Activated CD8-positive, alpha-beta memory T cell treated with anti-CD3 and anti-CD28 coated beads for 36 hours (primary cell): ENCODE results near the gene MFF. TPM values are rescaled to one million over a fixed set of nuclear protein-coding genes. Genes with fewer than 3 reads are reported as not detected.

Source experiments
- CTCF ChIA-PET: fragments of 350-600 bp; sonication (Branson Sonifier 250); formaldehyde crosslinking; loops from one replicate; lab custom pipeline; 2021; ENCODE audit warnings: antibody characterized with exemption; lab: Charles Lee
- POLR2A ChIA-PET: fragments of 350-600 bp; sonication (Branson Sonifier 250); formaldehyde crosslinking; loops from one replicate; lab custom pipeline; 2021; ENCODE audit warnings: antibody characterized with exemption; lab: Charles Lee
- total RNA-seq, 2 experiments: library from RNA; stranded (reverse); gene quantifications; one replicate each; pipeline ENCODE4 v1.2.3, GENCODE V29; 2021

MFF gene, protein sequence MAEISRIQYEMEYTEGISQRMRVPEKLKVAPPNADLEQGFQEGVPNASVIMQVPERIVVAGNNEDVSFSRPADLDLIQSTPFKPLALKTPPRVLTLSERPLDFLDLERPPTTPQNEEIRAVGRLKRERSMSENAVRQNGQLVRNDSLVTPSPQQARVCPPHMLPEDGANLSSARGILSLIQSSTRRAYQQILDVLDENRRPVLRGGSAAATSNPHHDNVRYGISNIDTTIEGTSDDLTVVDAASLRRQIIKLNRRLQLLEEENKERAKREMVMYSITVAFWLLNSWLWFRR
- 10 to 100 TPM; 68.8 to 69.5 TPM for total RNA-seq

GRCh38 chr2:227324995-227325838, at the start of gene MFF:
Gene MFF (plus strand): TSS chr2:227325251. CDS start chr2:227330666, 5,415 bp downstream.
- POLR2A ChIA-PET: no interaction called here
- CTCF ChIA-PET: interaction anchor here (0.6 to 1.6 kb wide), 3 partner anchors 50 to 448 kb away, joined by 3 to 4 read pairs (median 4); no protein-coding TSS in a partner anchor

DNA sequence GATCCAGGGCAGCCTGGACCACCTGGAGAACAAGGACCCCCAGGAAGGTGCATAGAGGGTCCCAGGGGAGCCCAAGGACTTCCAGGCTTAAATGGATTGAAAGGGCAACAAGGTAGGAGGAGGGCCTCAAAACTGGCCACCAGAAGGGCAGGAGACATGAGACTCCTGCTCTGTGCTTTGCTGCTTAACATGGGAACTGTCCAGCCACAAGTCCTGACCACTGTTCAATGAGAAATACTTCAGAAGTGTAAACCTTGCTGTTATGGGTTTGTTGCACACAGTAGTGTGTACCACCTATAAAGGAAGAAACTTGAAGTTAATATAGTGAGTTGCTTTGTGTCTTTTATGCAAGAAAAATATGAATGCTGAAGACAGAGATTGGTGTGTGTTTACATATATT, 44.2 kb upstream of the MFF start:
- ChIA-PET CTCF (no interaction called here), POLR2A (no interaction called here)

- CTCF ChIA-PET: no interaction called here
Measured at GRCh38 chr2:227285741-227286236, 39.3 kb upstream of the MFF start.

DNA sequence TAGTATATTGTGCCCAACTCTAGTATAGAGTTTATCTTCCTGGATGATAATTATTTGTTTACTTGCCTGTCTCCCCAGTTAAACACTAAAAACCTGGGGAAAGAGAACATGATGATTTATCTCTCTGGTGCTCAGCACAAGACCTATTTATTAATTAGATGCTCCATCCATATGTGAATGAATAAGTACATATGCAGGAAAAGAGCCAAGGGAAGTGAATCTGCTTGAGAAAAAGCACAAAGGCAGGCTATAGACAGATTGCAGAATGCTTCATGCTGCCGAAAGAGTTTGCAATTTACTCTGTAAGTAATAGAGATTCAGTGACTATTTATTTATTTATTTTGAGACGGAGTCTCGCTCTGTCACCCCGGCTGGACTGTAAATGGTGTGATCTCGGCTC, 37.3 kb upstream of the MFF start:
- ChIA-PET CTCF (no interaction called here), POLR2A (interaction anchor here (0.6 kb wide), 1 partner anchor 195 kb away, joined by 3 read pairs; no protein-coding TSS in a partner anchor)

More at GRCh38 chr2:227285741-227286236, 39.3 kb upstream of the MFF start:
- POLR2A ChIA-PET: no interaction called here

DNA sequence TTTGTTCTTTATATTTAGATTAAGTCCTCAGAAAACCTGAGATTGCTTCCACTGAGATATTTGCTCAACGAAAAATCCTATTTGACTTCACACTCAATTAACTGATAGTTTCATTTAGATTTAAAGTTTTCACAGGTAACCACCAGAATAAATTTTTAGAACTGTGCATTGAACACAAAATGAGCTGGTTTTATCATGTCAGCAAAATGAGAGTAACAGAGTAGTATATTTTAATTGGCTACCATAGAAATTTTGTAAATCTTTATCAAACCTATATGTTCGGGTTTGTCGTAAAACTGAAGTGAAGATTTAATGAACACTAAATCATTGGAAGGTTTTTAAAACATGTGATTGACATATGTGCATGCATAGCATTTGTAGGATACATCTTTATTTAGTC, 32.7 kb upstream of the MFF start:
- ChIA-PET POLR2A (no interaction called here), CTCF (no interaction called here)

DNA sequence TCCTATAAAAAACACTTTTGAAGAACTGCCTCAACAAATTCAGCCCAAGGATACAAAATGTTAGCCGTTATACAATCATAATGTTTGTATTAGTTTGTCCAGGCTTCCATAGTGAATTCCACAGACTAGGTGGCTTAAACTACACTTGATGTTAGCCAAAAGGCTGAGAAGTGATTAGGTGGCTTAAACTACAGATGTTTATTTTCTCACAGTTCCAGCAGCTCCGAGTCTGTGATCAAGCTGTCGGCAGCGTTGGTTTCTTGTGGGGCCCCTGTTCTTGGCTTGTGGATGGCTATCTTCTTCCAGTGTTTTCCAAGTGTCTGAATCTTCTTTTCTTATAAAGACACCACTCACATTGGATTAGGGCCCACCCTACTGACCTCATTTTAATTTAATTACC, 31.5 kb upstream of the MFF start:
- ChIA-PET CTCF (no interaction called here), POLR2A (no interaction called here)

GRCh38 chr2:227295806-227296205, 29.2 kb upstream of the MFF start:
- POLR2A ChIA-PET: no interaction called here
- CTCF ChIA-PET: no interaction called here

DNA sequence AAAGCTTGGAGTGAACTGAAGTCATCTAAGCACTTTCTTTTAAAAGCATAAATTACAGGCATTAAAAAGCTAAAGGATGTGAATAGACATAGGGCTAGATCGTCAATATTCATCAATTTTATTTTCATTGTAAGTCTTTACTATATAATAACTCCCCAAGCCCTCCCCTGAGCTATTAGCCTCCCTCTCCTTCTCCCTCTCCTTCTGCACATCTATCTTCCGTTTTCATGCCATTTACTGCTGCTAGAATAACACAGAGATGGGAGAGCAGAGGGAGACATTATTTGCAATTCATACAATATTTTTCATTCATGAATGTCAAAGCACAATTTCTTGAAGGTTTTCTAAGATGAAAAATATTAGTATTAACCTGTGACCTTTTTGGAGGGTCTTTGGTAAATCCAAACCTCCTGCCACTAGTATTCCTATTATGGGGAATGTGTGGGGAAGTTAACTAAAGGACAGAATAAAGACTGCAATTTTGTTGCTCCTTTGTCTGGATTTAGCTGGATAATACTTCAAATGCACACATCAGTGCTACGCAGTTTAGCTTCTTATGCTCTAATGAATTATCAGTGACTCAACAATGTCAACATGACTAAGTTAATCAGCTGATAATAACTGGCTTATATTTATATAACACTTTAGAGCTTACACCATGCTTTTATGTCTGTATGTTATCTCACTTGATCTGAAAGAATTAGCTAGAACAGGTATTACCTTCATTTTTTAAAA, 28.2 kb upstream of the MFF start:
- ChIA-PET POLR2A (no interaction called here), CTCF (interaction anchor here (0.6 kb wide), 1 partner anchor 77 kb away, joined by 3 read pairs; no protein-coding TSS in a partner anchor)

DNA sequence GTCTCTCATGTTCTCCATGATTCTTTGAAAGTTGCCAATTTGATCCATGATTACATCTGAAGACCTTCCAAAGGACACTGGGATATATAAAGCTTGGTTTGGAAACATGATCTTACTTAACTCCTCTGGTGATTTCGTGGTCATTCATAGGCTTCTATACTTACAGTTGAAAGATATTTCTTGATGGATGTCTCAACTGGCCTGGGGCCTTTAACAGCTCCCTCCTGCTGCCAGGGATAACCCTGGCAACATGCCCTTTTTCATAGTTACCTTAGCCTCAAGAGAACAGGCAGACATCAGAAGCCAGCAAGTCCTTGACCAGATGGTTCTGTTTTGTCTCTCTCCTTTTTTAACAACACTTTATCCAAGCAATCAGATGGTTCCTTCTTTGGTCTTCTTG, 23.5 kb upstream of the MFF start:
- CTCF ChIA-PET: no interaction called here
- POLR2A ChIA-PET: no interaction called here

DNA sequence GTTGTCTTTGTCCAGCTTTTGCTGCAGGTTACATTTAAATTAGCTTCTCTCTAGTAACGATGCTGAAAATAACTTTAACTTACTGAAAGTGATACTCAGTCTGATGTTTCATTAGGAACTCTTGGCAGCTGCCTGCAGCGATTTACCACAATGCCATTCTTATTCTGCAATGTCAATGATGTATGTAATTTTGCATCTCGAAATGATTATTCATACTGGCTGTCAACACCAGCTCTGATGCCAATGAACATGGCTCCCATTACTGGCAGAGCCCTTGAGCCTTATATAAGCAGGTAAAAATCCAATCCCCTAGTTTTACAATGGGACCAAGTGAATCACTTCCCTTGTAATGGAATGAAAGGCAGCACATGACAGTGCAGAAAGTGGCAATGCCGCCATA, 16.3 kb upstream of the MFF start:
- CTCF ChIA-PET: no interaction called here

DNA sequence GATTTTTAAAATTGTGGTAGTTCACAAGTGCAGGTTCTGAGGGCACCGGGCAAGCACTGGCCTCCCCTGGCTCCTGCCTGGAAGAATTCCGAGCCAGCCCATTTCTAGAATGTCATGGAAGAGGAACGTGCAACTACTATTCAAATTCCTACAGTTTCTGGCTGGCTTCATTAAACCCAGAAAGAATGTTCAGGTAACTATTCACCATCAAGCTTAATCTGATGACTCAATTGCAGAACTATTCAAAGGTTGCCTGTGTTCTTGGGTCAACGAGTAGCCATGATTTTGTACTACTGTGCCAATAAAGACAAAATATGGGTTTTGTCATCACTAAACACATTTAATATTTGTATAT, 14.3 kb upstream of the MFF start:
- CTCF ChIA-PET: no interaction called here
- POLR2A ChIA-PET: no interaction called here

More for the DNA sequence above, 16.3 kb upstream of the MFF start:
- POLR2A ChIA-PET: no interaction called here

GRCh38 chr2:227311861-227312506, 13.1 kb upstream of the MFF start:
- POLR2A ChIA-PET: no interaction called here
- CTCF ChIA-PET: no interaction called here

DNA sequence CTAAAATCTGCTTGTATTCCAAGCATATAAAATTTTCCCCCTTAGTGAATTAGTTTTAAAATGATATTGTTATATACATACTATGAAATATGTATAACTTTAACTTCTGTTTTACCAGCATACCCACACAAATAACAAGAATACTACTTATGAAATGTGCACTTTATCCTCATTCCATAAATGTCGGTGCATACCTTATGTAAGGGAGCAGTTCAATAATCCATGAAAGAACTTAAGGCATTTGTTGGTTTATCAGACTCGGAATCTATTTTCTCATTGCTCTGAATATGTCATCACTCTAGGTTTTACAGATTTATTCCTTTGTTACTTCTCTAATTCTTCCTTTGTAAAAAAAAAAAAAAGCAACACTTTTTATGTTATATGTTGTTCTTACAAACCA, 12.5 kb upstream of the MFF start:
- CTCF ChIA-PET: no interaction called here
- POLR2A ChIA-PET: no interaction called here

GRCh38 chr2:227313310-227313709, 11.7 kb upstream of the MFF start:
- CTCF ChIA-PET: no interaction called here
- POLR2A ChIA-PET: no interaction called here

DNA sequence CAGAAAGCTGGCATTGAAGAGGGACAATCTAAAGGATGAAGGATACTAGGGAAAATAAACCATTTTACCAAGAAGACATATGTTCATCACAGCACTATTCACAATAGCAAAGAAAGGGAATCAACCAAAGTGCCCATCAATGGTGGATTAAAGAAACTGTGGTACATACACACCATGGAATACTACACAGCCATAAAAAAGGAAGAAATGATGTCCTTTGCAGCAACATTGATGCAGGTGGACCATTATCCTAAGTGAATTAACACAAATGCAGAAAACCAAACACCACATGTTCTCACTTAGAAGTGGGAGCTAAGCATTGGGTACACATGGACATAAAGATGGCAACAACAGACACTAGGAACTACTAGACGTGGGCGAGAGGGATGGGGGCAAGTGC, 7.2 kb upstream of the MFF start:
- CTCF ChIA-PET: no interaction called here
- POLR2A ChIA-PET: no interaction called here

GRCh38 chr2:227320305-227321094, 4.6 kb upstream of the MFF start:
- POLR2A ChIA-PET: no interaction called here
- CTCF ChIA-PET: no interaction called here

DNA sequence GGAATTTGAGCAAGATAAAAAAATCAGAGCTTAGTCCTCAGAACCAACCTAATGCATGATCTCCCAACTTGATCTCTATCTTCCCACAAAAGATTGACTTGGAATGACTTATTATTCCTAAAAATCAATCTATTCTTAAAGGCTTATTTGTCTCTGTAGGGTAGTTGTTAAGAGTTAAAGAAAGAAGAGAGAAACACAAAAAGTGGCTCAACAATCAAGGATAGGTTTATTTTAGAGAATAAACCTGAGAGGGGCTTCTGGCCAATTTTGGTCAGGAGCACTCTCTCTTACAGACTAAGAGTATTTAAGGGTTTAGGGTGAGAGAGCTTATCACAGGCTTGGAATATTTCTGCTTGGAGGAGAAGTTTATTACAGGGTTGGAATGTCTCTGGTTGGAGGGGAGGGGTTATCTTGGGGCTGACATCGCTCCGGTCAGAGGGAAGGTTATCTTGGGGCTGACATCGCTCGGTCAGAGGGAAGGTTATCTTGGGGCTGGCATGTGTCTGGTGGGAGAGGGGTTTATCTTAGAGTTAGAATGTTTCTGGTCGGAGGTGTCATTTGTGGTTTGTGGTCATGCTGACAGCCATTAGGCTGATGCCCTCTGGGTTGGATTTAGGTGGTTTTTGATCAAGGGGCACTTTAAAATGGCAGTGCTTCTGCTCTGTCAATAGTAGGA, 2.4 kb upstream of the MFF start:
- ChIA-PET CTCF (no interaction called here), POLR2A (no interaction called here)

DNA sequence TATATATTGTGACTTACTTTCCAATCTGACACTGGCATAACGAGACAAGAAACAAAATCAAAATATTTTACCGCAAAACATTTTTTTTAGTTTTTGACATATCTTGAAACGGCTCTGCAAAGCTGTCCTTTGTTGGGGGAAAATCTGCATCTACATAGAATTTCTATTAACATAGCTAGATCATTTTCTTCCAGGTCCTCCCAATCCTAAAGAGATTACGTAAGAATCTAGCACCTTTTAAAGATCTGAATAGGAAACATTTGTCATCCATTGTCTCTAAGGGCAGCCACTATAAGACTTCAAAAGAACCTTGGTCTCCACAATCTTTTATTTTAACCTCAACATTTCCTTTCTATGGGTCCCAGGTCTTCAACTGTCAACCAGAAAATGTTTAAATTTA, 1.2 kb upstream of the MFF start:
- CTCF ChIA-PET: no interaction called here

More for the DNA sequence above, 1.2 kb upstream of the MFF start:
- POLR2A ChIA-PET: no interaction called here
